ELF-1 (cell line): ENCODE results near the gene MRPL48.
"Not testable (repeated sequence)": the region's sequence is repeated elsewhere in the genome, so short reads cannot be mapped to it uniquely, and the experiment has no call there.

Experiments used
- DNase-seq: peaks from one replicate; pipeline ENCODE4 v3.0.0-alpha.2; 2016; ENCODE audit warnings: low read depth, low spot score

Gene MRPL48

DNA sequence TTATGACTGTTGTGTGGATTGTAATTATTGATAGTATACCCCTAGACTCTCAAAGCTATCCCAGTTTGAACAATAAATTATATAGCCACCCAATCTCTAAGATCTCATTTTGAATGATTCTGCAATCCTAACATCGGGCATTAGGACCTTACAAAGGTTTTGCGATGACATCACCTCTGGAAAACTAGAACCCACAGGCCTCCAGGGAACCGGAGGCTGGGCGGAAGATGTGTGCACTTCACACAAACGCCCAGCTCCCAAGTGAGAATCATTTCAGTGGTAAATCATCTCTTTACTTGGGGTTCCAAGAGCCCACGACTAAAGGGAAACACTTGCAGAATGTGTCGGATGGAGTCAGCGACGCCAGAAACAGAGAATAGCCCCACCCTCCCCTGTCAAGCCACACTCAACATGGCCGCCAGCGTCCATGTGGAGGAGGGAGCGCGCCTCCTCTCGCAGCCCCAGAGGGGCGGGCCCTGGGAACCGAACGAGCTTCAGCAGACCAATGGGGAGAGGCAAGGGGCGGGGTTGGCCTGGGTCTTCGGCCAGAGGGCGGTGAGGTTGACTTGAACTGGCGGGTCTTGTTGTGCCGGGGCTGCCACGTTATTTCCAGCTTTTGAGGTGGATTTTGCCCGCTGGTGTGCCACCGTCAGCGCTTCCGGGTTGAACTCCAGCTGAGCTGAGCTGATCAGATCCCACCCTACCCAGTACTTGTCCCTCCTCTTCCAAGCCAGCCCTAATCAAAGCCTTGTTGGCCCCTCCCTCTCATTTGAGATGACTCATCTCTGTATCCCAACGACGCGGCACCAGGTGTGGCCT lies 8.4 kb upstream of the MRPL48 start:
- peak; percentile 100 for DNase-seq

DNA sequence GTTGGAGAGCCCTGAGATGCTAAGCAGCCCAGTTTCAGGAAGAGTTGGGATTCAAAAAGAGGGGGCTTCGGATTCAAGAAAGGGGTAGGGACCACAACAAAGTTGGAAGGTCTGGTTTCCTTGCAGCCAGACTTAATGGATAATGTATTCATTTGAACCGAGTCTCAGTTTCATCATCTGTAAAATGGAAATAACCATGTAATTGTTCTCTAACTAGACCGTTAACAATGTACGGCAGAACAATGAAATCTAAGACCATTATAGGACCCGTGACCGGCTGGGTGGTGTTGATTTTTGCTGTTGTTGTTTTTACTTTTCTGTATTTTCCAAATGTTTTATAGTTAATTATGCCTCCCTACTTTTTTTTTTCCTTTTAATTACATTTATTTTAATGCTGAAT lies 6.4 kb upstream of the MRPL48 start:
- no peak for DNase-seq

DNA sequence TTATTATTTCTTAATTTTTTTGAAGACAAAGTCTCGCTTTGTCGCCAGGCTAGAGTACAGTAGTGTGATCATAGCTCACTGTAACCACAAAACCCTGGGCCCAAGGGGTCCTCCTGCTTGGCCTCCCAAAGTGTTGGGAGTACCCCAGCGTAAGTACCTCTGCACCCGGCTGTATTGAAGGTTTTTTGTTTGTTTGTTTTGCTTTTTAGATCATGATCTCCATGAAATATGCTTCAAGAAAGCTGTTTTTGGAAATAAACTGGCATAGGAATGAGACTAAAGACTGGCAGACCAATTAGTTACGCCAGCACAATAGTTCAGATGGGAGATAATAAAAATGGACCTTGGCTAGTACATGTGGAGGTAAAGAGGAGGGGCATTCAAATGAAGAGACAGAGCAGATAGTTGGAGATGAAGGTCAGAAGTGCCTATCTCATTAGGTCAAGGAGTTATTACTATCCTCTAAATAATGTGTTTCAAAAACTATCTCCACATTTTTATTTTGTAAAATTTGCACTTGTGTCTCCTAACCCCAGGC lies 4.1 kb upstream of the MRPL48 start:
- DNase-seq: no peak

DNA sequence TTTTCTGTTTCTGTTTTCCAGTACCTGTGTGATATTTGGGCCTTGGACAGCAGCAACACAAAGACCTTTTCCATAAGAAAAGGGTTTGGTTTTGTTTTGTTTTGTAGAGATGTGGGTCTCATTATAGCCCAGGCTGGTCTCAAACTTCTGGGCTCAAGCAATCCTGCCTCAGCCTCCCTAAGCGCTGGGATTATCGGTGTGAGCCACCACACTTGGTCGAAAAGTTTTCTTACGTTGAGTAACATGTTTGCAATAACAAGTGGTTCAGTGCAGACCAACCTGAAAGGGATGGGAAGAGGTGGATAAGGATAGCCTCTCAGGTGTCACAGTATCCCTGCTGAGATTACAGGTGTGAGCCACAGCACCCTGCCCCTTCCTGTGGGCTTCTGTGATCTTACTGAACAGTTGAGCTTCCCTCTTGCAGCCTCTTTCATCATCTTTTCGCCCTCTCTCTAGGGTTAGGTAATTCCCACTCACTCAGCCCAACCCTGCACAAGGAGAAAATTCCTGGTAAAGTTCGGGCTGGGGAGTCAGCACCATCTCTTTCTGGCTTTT lies 3.5 kb upstream of the MRPL48 start:
- peak; percentile 58 for DNase-seq

DNA sequence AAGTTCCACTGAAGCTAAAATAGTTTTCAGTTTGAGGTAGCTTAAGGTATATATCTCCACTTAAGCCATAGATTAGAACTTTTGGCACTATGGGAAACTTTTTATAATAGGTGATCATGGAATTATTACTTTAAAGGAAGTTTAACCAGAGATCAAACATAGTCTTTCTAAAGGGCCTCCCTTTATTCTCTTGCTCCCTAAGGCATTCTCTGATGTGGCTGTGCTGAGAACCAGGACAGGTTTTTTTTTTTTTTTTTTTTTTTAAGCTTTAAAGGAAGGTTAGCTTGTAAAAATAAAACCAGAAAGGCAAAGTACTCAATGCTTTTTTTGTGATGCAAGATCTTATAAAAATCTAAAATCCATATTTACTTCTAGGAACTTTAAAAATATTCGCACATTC lies 2.9 kb upstream of the MRPL48 start:
- DNase-seq: no peak

DNA sequence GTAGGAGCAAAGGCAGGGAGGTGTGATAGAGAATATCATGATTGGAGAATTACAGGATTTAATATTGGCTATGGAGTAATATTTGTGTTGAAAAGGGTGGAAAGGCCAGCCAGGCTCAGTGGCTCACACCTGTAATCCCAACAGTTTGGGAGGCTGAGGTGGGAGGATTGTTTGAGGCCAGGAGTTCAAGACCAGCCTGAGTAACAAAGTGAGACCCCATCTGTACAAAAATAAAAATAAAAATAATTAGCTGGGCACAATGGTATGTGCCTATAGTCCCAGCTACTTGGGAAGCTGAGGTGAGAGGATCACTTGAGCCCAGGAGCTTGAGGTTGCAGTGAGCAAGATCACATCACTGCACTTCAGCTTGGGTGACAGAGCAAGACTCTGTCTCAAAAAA lies 2.2 kb upstream of the MRPL48 start:
- DNase-seq: not testable (repeated sequence)

DNA sequence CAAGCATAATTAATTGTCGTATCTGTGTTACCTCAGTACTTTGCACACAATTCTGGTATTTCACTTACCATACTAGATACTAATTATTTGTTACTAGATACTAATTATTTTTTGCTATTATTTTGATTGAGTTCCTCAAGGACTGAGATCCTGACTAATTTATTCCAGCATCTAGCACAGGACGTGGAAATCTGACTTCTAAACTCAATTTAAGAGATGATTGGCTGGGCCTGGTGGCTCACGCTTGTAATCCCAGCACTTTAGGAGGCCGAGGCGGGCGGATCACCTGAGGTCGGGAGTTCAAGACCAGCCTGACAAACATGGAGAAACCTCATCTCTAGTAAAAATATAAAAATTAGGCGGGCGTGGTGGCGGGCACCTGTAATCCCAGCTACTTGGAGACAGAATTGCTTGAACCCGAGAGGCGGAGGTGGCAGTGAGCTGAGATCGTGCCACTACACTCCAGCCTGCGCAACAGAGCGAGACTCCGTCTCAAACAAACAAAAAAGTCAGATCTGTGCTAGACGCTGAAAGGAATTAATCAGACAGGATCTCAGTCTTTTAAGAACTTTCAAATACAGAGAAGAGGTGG lies 527 bp upstream of the MRPL48 start:
- DNase-seq: no peak

DNA sequence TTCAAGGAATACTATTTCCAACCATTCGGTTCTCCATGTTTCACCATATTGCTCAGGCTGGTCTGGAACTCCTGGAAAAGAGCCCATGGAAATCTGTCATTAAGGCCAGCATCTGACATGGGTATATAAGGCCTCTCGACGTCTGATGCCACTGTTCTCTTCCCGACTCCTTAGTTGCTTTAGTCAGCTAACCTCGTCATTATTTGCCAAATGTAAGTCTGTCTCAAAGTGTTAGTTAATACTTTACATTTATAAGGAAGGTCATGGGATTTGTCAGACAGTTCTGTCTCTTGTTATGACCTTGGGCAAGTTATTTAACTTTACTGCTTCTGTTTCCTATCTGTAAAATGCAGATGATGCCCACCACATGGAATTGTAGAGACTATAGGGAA lies 1.6 kb downstream of the MRPL48 start:
- no peak for DNase-seq

DNA sequence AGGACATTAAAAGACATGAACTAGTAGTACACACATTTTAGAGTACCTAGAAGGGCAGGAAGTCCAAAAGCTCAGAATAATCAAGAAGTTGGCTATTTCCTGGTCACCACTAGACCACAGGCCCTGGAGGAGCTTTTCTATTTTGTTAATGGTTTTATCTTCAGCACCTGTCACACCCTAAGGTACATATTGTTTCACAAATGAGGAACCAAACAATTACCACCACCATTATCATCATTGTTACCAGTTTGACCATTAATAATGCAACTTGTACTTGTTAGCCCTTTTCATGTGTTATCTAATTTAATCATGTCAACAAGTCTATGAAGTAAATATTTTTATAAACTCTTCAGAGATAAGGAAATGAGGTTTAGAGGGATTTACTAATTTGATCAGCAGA lies 4.9 kb downstream of the MRPL48 start:
- no peak for DNase-seq

DNA sequence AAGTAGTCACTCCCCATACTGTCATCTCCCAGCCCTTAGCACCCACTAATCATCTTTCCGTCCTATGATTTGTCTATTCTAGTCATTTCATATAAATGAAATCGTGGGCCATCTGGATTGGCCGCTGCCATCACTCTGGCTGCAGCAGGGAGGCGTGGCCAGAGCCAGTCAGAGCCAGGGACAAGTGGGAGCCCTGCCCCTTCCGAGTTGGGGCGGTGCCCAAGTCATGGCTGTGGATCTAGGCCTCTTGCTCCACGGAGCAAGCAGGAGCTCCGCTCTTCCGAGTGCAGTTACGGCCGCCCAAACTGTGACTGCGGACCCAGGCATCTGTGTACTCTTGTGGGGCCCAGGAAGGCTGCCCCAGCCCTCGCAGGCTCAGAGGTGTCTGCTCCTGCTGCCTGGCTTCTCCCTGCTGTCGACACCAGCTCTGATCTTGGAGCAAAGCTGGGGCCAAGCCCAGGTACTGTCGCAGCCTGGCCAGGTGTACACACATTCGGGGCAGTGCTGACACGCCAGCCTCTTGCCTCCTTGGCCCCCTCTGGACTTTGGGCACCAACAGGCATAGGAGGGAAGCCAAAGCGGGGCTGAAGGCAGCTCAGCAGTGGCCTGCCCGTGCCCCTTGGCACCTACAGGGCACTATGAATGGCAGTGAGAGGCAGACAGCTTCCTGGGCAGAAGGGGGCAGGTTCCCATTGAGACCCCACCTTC lies 8.4 kb downstream of the MRPL48 start:
- peak; percentile 20 for DNase-seq

DNA sequence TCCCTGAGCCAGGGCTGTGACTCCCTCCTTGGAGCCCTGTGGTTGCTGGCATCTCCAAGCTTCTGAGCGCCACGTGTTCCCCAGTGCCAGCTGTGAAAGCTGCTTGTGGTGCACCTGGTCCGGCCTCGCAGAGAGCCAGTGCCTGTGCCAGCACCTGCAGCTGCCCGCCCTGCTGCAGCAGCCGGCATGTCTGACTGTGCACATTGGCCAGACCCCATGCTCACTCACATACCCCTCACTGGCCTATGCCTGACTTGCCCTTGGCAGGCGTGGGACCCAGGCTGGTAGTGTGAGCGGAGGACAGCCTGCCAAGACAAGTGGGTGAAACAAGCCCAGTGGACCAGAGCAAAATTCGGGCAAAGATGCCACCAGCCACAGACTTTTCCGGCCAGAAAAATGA lies 9.8 kb downstream of the MRPL48 start:
- DNase-seq: no peak

DNA sequence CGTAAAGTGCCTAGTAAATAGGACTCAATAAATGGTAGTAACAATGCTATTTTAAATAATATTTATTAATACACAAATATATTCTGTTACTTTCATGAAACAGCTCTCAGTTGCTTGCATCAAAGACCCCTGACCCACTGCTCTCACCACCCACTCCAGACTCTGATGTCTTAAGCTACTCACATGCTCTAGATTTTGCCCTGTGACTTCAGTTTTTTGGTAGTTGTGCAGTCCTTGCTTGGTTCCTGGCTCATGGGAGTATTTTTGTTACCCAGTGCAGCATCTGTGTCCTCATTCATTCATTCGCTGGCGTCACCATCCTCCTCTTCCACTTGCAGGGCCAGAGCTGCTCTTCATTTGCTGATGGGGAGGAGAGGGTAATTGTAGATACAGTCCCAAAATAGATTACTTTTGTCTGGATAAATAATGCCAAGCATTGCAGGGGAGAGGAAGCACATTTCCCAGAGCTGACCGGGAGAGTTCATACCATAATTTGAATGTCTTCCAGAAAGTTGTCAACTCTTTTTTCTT lies 12.7 kb downstream of the MRPL48 start:
- DNase-seq: no peak

DNA sequence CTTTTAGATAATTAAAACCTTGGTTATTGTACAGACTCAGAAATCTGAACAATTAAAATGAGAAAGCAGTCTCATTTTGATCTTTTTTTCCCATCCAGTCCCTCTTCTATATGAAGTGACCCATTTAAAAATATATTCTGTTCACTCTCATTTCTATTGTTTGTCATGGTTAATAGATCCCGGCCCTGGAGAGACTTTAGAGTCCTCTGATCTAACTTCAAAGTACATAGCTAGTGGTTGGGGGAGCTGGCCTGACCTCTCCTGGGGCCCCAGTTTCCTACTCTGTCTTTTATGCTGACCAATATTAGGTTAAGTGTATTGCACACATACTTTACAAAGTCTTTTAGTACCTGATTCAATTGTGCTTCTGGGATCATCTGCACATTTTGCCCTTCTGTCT lies 13.5 kb downstream of the MRPL48 start:
- DNase-seq: no peak

DNA sequence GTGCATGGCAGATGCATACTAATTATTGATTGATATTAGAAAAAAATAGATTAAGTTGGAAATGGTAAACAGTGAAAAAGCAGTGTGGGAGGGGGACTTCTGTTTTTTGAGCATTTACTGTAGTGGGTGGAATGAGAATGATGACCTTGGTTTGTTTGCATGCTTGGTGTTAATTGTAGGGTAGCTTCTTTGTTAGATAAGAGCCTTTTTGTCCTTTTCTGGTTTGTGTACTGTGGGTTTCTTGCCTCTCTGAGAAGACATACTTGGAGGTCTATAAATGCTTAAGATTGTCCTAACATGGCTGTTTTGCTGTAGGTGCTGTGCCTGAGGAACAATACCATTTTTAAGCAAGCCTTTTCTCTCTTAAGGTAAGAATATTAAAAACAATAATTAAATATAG lies 17.0 kb downstream of the MRPL48 start:
- DNase-seq: no peak

DNA sequence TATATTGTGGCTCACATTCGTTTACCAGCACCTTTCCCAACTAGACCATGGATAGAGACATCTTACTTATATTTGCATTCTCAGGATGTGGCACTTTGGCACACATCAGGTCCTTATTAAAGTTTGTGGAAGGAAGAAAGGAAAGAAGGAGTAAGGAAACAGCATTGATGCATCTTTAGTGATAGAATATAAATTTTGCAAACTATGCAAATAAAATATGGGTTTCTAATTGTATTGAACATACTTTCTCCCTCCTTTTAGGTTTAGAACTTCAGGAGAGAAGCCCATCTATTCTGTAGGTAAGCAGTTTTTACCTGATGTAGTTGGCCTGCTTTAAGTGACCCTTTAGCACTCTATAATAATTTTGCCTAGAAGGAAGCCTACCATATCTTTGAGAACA lies 20.4 kb downstream of the MRPL48 start:
- DNase-seq: no peak

DNA sequence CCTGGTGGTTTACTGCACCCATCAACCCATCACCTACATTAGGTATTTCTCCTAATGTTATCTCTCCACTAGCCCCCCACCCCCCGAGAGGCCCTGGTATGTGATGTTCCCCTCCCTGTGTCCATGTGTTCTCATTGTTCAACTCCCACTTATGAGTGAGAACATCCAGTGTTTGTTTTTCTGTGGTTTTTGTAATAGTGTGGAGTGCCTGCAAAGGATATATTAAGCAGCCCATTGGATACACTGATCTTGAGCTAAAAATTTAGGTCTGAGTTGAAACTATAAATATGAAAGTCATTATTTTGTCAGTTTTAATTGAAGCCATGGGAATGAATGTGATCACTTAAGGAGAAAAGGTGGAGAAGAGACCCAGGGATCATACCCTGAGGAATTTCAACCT lies 23.0 kb downstream of the MRPL48 start:
- no peak for DNase-seq

DNA sequence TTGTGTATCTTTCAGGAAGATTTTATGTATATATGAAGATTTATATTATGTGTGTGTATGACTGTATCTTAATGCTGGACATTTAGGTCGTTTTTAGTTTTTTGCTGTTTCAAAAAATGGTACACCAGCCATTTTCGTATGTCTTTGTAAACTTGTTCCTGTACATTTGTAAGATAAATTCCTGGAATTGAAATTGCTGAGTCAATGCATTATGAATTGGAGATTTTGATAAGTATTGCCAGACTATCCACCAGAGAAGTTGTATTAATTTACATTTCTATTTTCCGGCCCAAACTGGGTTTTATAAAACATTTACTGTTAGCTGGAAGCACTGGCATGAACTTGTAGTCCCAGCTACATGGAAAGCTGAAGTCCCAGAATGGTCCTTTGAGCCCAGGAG lies 24.6 kb downstream of the MRPL48 start:
- DNase-seq: no peak

DNA sequence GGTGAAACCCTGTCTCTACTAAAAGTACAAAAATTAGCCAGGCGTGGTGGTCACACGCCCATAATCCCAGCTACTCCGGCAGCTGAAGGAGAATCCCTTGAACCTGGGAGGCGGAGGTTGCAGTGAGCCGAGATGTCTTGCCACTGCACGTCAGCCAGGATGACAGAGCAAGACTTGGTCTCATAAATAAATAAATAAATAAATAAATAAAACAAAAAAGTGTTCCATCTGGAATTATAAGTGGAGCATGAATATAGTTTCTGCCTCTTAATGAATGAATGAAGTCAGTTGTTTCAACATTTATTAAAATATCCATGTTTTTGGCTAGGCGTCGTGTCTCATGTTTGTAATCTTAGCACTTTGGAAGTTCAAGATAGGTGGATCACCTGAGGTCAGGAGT lies 27.1 kb downstream of the MRPL48 start:
- DNase-seq: no peak

DNA sequence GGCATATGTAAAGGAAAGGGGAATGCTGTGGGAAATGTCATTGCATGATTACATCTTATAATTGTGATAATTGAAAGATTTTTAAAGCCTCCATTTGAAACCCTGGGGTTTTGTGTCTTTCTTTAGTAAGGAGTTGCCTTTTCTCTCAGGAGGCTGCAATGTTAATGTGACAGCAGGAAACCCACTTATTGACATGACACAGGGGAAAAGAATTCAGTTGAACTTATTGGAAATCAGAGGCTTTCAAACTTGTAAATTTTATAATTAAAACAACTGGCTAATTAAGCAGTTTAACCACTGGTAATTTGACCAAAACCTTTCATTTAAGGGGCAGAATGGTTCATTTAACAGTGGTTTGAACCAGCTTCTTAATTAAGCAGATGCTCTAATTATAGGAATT lies 31.2 kb downstream of the MRPL48 start:
- DNase-seq: no peak

DNA sequence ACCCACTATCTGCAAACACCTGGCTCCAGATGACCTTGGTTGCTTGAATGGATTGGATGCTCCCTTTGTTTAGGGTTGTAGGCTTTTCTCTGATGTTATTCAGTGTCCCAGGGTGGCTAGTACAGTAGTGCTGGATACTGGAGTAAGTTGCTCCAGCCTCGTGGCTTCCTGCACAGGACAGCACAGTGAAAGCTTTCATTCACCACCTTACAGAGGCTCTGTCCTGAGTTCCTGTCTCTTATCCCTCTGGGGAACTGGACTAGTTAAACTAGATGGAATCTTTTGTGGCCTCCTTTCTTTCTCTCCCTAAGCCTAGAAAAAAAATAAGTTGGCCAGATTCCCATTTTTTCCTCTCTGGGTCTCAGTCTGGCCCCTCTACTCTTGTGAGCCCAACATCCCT lies 42.6 kb downstream of the MRPL48 start:
- no peak for DNase-seq

DNA sequence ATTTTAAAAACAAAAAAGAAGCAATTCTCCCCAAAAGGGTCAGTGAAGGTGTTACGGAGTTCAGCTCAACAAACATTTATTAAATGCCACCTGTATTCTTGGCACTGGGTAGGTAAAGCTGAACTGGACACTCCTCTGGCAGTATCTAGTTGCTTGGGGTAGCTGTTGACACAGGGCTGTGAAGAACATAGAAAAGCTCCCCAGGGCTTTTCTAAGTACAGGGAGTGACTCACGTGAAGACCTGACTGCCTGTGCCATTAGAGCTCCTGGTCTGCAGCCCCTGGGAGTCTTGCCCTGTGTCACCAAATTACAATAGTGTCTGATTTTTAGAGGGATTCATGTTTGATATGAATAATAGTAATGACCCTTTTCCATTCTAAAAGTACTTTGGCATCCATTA lies 45.4 kb downstream of the MRPL48 start:
- peak; percentile 8 for DNase-seq

DNA sequence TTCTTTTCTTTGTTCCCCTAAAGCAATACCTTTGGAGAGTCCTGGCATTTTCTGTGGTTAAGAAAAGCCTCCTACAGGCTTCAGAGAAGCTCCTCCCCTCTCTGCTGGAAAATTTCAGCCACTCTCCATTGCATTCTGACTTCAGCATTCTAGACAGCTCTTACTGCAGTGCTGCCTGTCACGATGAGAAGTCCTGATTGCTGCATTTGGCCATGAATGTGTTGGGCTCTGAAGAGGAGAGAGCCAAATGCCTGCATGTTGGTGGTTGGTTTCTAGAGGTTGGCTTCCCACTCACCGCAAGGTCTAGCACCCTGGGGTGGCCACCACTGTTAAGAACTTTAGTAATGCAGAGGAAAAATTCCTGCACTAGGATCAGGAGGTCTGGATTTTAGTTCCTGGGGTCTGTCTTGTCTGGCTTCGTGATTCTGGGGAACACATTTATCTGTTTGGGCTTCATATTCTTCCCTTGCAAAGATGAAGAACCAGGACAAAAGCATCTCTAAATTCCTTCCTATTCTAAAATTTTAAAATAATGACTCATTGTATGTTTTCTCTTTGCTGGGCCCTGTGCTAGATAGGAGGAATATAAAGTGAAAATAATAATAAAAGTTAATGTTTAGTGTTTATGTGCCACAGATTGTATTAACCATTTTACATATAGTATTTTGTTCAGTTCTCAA lies 50.9 kb downstream of the MRPL48 start:
- peak; percentile 46 for DNase-seq
